ENCODE data around the gene TRPV2.
"Not testable (repeated sequence)": the region's sequence is repeated elsewhere in the genome, so short reads cannot be mapped to it uniquely, and the experiment has no call there.

TRPV2 gene

GRCh38 chr17:16429083-16429482, 13.7 kb downstream of the TRPV2 start:
- in situ Hi-C loops (cut with MboI; ENCODE audit: low pct_unique_long_range_greater_than_20kb, low sequenced_read_pairs): no loop called here
- DNase-seq: no peak

GRCh38 chr17:16430650-16431049, 15.3 kb downstream of the TRPV2 start:
- in situ Hi-C loops (cut with MboI; ENCODE audit: low pct_unique_long_range_greater_than_20kb, low sequenced_read_pairs): no loop called here
- no peak for DNase-seq

- in situ Hi-C loops (cut with MboI; ENCODE audit: low pct_unique_long_range_greater_than_20kb, low sequenced_read_pairs): no loop called here
- no peak for DNase-seq
Observed at GRCh38 chr17:16432017-16432416, 16.6 kb downstream of the TRPV2 start.

- DNase-seq: no peak
- in situ Hi-C loops (cut with MboI; ENCODE audit: low pct_unique_long_range_greater_than_20kb, low sequenced_read_pairs): no loop called here
Observed at GRCh38 chr17:16433514-16433913, 18.1 kb downstream of the TRPV2 start.

GRCh38 chr17:16434662-16435061, 19.3 kb downstream of the TRPV2 start:
- DNase-seq: no peak
- in situ Hi-C loops (cut with MboI; ENCODE audit: low pct_unique_long_range_greater_than_20kb, low sequenced_read_pairs): no loop called here

- in situ Hi-C loops (cut with MboI; ENCODE audit: low pct_unique_long_range_greater_than_20kb, low sequenced_read_pairs): no loop called here
- no peak for DNase-seq
Observed at GRCh38 chr17:16435925-16436886, 20.8 kb downstream of the TRPV2 start.

- in situ Hi-C loops (cut with MboI; ENCODE audit: low pct_unique_long_range_greater_than_20kb, low sequenced_read_pairs): no loop called here
- no peak for DNase-seq
Observed at GRCh38 chr17:16437083-16437482, 21.7 kb downstream of the TRPV2 start.

GRCh38 chr17:16438173-16438556, 22.8 kb downstream of the TRPV2 start:
- no peak for DNase-seq
- in situ Hi-C loops (cut with MboI; ENCODE audit: low pct_unique_long_range_greater_than_20kb, low sequenced_read_pairs): no loop called here

- peak; percentile 99 for DNase-seq
- in situ Hi-C loops (cut with MboI; ENCODE audit: low pct_unique_long_range_greater_than_20kb, low sequenced_read_pairs): no loop called here
Observed at GRCh38 chr17:16438557-16439302, 23.4 kb downstream of the TRPV2 start.

- peak; percentile 36 for DNase-seq
- in situ Hi-C loops (cut with MboI; ENCODE audit: low pct_unique_long_range_greater_than_20kb, low sequenced_read_pairs): no loop called here
Observed at GRCh38 chr17:16439303-16439791, 24.0 kb downstream of the TRPV2 start.

- DNase-seq: peak; percentile 56
- in situ Hi-C loops (cut with MboI; ENCODE audit: low pct_unique_long_range_greater_than_20kb, low sequenced_read_pairs): no loop called here
Observed at GRCh38 chr17:16439811-16440351, 24.5 kb downstream of the TRPV2 start.

- DNase-seq; in situ Hi-C loops (cut with MboI; ENCODE audit: low pct_unique_long_range_greater_than_20kb, low sequenced_read_pairs): not testable (repeated sequence)
Observed at GRCh38 chr17:16440354-16440753, 25.0 kb downstream of the TRPV2 start.

GRCh38 chr17:16440901-16441629, 25.7 kb downstream of the TRPV2 start:
- in situ Hi-C loops (cut with MboI; ENCODE audit: low pct_unique_long_range_greater_than_20kb, low sequenced_read_pairs): no loop called here
- DNase-seq: peak; percentile 16

- DNase-seq: peak; percentile 78
- in situ Hi-C loops (cut with MboI; ENCODE audit: low pct_unique_long_range_greater_than_20kb, low sequenced_read_pairs): no loop called here
Observed at GRCh38 chr17:16442141-16442540, 26.8 kb downstream of the TRPV2 start.

GRCh38 chr17:16442594-16443510, 27.5 kb downstream of the TRPV2 start:
- DNase-seq: peak; percentile 28
- in situ Hi-C loops (cut with MboI; ENCODE audit: low pct_unique_long_range_greater_than_20kb, low sequenced_read_pairs): no loop called here

- peak; percentile 47 for DNase-seq
- in situ Hi-C loops (cut with MboI; ENCODE audit: low pct_unique_long_range_greater_than_20kb, low sequenced_read_pairs): no loop called here
Observed at GRCh38 chr17:16443511-16444257, 28.3 kb downstream of the TRPV2 start.

GRCh38 chr17:16444258-16444886, 29.0 kb downstream of the TRPV2 start:
- in situ Hi-C loops (cut with MboI; ENCODE audit: low pct_unique_long_range_greater_than_20kb, low sequenced_read_pairs): no loop called here
- peak; percentile 52 for DNase-seq
